A549 (cell line): ENCODE measurements around the gene CLPSL2.

ENCODE experiments used
- CEBPB ChIP-seq, 2 experiments: fragments of >200 bp in 1 of 2; sonication (Bioruptor Twin) in 1 of 2; formaldehyde crosslinking in 1 of 2; IDR thresholded peaks; 2 replicates each; pipeline ENCODE4 v1.6.1; 2012 to 2016
- CTCF ChIP-seq: fragments of >200 bp; sonication (Bioruptor Twin); formaldehyde crosslinking; IDR thresholded peaks from 3 replicates; pipeline ENCODE4 v1.5.1; 2016
- EP300 ChIP-seq, 2 experiments: fragments of >200 bp; sonication (Bioruptor Twin); formaldehyde crosslinking; IDR thresholded peaks; 2 replicates in 1 of 2; 3 replicates in 1 of 2; pipeline ENCODE4 v1.6.1; 2016 to 2017
- FOSB ChIP-seq: fragments of 250-450 bp; sonication (Bioruptor Pico); IDR thresholded peaks from 2 replicates; pipeline ENCODE4 v1.5.0; 2020; ENCODE audit warnings: mild to moderate bottlenecking, moderate library complexity
- REST ChIP-seq: fragments of 200-600 bp; sonication (generic); IDR thresholded peaks from 2 replicates; pipeline ENCODE4 v1.6.1; 2016; ENCODE audit warnings: antibody characterized with exemption, mild to moderate bottlenecking, moderate library complexity
- SMC3 ChIP-seq: fragments of >200 bp; sonication (Bioruptor Twin); formaldehyde crosslinking; IDR thresholded peaks from 3 replicates; pipeline ENCODE4 v1.6.1; 2018; ENCODE audit warnings: inconsistent platforms

- TF ChIP-seq REST (no peak), EP300 (IDR thresholded peaks at IDR 0.05) (no peak), SMC3 (no peak), FOSB (CRISPR knock-in tag) (no peak), CTCF (no peak), CEBPB (IDR thresholded peaks at IDR 0.05) (no peak)
These were observed 21.0 kb upstream of the CLPSL2 start for GRCh38 chr6:35755278-35755924.
